Prostate gland (tissue), 2 donors: ENCODE results near the gene SNX6. TPM values are rescaled to one million over a fixed set of nuclear protein-coding genes. Genes with fewer than 3 reads are reported as not detected.
"Not testable (repeated sequence)": the region's sequence is repeated elsewhere in the genome, so short reads cannot be mapped to it uniquely, and the experiment has no call there.

Experiments
- DNase-seq: peaks from one replicate; pipeline ENCODE4 v3.0.0-alpha.2; 2019; ENCODE audit warnings: low spot score
- H3K27ac ChIP-seq, 2 donors: fragments of 200-600 bp; sonication (generic); 2 replicates each; pipeline ENCODE4 v1.5.1; 2017 to 2019
- H3K27me3 ChIP-seq: fragments of 200-600 bp; sonication (generic); replicated peaks from 2 replicates; pipeline ENCODE4 v1.5.1; 2019; ENCODE audit not compliant: insufficient read depth
- H3K36me3 ChIP-seq, 2 donors: fragments of 200-600 bp; sonication (generic); 1 replicate in 1 of 2; 2 replicates in 1 of 2; pipeline versions ENCODE4 v1.5.1 to v1.8.1; 2017 to 2019
- H3K4me1 ChIP-seq: fragments of 200-600 bp; sonication (generic); replicated peaks from 2 replicates; pipeline ENCODE4 v1.5.1; 2019
- H3K4me3 ChIP-seq, 2 donors: fragments of 200-600 bp; sonication (generic); 2 replicates each; pipeline ENCODE4 v1.5.1; 2017 to 2019
- H3K9me3 ChIP-seq: fragments of 200-600 bp; sonication (generic); 2 replicates; pipeline ENCODE4 v1.5.1; 2017
- POLR2A ChIP-seq: fragments of 450-650 bp; IDR thresholded peaks from one replicate; pipeline ENCODE4 v1.6.1; 2016; ENCODE audit warnings: antibody characterized with exemption, mild to moderate bottlenecking
- POLR2AphosphoS5 ChIP-seq: sonication (generic); formaldehyde crosslinking; IDR thresholded peaks from one replicate; pipeline ENCODE4 v1.6.1; 2017; ENCODE audit warnings: antibody characterized with exemption
- WGBS: methylation state at CpG from one replicate; pipeline ENCODE4 v1.1.5; 2018; 5-methylcytosine and 5-hydroxymethylcytosine counted together
- intact Hi-C: fragments of 100-400 bp; cut with DNase I; formaldehyde crosslinking; loops from one replicate; pipeline ENCODE4 v1.14.2; 2022
- total RNA-seq, 2 donors: library from RNA; depleted of rRNA; stranded (reverse); fragments of >200 nt; gene quantifications; one replicate each; pipeline ENCODE4 v1.1.0, GENCODE V29; 2016
- TF ChIP-seq, protein P1 (sequence below), 4 experiments: fragments of 200-600 bp in 2 of 4; fragments of 450-650 bp in 2 of 4; sonication (generic) in 2 of 4; IDR thresholded peaks; 1 replicate in 3 of 4; 2 replicates in 1 of 4; pipeline ENCODE4 v1.5.1; 2016 to 2019; ENCODE audit warnings: antibody characterized with exemption in 4 of 4, mild to moderate bottlenecking in 2 of 4, moderate library complexity in 2 of 4

Gene SNX6
- total RNA-seq, 2 donors from 2014 or later: 116 to 128 TPM

DNA sequence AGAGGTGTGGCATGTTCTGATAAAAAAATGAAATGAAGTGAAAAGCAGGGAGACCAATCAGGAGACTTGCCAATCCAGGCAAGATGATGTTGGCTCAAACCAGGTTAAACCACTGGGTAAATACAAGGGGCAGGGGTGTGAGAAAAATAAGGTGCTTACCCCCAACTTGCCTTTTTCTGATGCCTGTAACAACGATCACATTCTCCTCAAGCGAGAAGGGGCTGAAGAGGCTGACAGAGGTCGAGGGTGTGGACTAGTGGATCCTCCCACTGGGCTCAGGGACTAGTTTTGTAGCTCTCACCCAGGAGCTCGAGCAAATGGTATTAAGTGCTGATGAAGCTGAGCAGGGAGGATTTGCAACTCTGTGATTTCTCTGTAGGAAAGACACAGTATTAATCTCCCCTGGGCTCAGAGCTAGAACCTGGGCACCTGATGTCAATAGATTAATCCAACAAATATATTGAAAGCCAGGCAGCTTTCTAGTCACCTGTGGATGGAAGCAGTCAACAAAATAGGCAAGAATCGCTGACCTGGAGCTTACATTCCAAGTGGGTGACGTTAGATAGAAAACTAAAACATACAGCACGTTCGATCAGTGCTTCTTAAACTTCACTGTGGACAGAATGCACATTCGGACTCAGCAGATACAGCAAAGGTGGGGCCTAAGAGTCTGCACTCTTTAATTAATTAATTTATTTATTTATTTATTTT, 75.3 kb downstream of the SNX6 start:
- H3K4me3 ChIP-seq: no peak overlapping the region
- no peaks in the 10 kb centered on the region for H3K9me3 ChIP-seq
- TF ChIP-seq, protein P1, sequence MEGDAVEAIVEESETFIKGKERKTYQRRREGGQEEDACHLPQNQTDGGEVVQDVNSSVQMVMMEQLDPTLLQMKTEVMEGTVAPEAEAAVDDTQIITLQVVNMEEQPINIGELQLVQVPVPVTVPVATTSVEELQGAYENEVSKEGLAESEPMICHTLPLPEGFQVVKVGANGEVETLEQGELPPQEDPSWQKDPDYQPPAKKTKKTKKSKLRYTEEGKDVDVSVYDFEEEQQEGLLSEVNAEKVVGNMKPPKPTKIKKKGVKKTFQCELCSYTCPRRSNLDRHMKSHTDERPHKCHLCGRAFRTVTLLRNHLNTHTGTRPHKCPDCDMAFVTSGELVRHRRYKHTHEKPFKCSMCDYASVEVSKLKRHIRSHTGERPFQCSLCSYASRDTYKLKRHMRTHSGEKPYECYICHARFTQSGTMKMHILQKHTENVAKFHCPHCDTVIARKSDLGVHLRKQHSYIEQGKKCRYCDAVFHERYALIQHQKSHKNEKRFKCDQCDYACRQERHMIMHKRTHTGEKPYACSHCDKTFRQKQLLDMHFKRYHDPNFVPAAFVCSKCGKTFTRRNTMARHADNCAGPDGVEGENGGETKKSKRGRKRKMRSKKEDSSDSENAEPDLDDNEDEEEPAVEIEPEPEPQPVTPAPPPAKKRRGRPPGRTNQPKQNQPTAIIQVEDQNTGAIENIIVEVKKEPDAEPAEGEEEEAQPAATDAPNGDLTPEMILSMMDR (IDR thresholded peaks at IDR 0.05): no peak
- no peak for TF ChIP-seq POLR2AphosphoS5
- no peak for TF ChIP-seq POLR2A
- WGBS: 70% methylated on average over 9 of the region's 9 CpGs
- peak overlapping the region; percentile 50 to 58 for H3K27ac ChIP-seq
- DNase-seq: no peak
- H3K36me3 ChIP-seq: no peaks in the 10 kb centered on the region
- no peaks in the 10 kb centered on the region for H3K27me3 ChIP-seq
- H3K4me1 ChIP-seq: no peaks in the 10 kb centered on the region
- intact Hi-C loops: no loop called here

DNA sequence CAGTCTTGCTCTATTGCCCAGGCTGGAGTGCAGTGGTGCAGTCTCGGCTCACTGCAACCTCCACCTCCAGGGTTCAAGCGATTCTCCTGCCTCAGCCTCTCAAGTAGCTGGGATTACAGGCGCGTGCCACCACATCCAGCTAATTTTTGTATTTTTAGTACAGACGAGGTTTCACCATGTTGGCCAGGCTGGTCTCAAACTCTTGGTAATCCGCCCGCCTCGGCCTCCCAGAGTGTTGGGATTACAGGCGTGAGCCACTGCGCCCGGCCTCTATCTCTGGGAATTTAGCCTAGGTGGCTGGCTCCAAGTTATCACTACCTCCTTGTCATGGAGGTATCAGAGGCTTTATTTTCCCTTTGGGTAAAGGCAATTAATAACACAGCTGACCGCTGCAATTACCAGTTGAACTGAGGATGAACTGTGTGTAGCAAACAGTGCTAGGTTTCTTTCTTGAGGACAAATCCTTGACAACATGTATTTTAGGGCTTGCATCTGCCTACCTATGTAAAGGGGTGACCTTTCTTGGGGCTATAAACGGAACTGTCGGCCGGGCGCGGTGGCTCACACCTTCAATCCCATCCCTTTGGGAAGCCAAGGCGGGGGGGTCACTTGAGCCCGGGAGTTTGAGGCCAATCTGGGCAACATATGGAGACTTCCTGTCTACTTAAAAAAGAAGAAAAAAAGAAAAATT, 80.5 kb downstream of the SNX6 start:
- DNase-seq, H3K27ac ChIP-seq, H3K4me3 ChIP-seq: not testable (repeated sequence)

DNA sequence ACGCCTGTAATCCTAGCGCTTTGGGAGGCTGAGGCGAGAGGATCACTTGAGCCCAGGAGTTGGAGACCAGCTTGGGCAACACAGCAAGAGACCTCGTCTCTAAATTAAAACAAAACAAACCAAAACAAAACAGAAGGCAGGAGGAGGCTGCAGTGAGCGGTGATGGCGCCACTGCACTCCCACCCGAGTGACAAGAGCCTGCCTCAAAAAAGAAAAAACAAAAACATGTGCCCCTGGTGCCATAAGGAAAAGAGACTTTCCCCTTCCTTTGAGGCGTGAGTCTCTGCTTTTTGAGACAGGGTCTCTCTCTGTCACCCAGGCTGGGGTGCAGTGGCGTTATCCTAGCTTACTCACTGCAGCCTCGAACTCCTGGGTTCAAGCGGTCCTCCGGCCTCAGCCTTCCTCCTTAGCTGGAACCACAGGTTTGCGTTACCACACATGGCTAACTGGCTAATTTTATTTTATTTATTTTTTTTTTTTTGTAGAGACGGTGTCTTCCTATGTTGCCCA, 81.4 kb downstream of the SNX6 start:
- Histone ChIP-seq H3K36me3 (no peaks in the 10 kb centered on the region), H3K4me3 (no peak overlapping the region), H3K27ac (peak overlapping the region in 1 of 2 donors; percentile 56), H3K9me3 (no peaks in the 10 kb centered on the region), H3K27me3 (no peaks in the 10 kb centered on the region), H3K4me1 (no peaks in the 10 kb centered on the region)
- TF ChIP-seq POLR2A: no peak
- no peak for TF ChIP-seq POLR2AphosphoS5
- TF ChIP-seq, protein P1 (IDR thresholded peaks at IDR 0.05): no peak
- DNase-seq: no peak
- 88% methylated on average over 14 of the region's 14 CpGs for WGBS
- intact Hi-C loops: no loop called here

More for the DNA sequence above, 80.5 kb downstream of the SNX6 start:
- H3K9me3 ChIP-seq, intact Hi-C loops, H3K36me3 ChIP-seq, H3K4me1 ChIP-seq, H3K27me3 ChIP-seq: not testable (repeated sequence)
- 90% methylated on average over 19 of the region's 19 CpGs for WGBS

DNA sequence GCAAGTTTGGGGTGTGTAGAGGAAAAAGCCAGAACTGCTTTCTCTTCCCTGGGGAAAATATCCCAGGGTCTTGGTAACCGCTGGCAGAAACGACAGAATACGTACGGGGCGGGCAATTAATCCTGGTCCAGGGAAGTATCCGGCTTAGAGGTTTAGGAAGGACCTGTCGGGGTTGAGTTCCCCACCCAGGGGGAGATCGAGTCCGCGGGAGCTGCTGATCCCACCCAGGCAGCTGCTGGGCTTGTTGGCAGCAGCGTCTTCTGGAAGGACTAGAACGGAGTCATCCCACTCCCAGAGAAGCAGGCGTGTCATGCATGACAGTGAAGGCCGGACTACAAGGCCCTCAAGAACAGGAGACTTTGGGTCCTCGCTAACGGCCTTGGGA, 82.8 kb downstream of the SNX6 start:
- H3K36me3 ChIP-seq, H3K9me3 ChIP-seq, intact Hi-C loops, H3K27me3 ChIP-seq, H3K27ac ChIP-seq, H3K4me3 ChIP-seq, DNase-seq, H3K4me1 ChIP-seq: not testable (repeated sequence)
- WGBS: no CpG with 5 or more reads among the region's 16 CpGs

DNA sequence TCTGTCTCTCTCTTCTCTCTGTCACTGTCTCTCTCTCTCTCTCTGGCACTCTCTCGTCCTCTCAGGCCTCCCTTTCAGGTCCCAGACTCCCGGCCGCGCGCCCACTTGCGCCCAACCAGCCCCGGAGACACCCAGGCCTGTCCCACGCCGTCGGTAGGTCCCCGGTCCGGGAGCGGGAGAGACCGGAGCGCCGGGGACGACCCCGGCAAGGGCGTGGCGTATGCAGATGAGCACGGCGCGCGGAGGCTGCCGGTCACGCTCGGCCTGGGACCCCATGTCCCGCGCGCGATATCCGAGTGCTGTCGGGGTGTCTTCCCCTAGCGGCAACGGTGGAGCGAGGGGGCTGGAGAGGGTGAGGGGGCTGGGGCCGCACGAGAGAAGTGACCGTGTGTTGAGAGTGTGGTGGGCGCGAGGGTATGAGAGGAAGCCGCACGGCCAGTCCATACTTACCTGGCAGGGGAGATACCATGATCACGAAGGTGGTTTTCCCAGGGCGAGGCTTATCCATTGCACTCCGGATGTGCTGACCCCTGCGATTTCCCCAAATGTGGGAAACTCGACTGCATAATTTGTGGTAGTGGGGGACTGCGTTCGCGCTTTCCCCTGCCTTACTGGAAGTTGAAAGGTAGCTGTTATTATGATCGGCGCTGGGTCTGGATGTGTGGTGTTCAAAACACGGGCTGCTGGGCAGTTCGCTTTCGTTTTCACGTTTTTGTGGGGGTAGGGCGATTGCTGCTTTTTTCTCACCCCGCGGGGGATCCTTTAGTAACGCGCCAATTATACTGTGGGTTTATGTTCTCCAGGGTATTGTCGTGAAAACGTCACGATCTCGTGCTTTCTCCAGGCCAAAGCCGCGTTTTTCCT, 83.4 kb downstream of the SNX6 start:
- no CpG with 5 or more reads among the region's 68 CpGs for WGBS
- DNase-seq, intact Hi-C loops, H3K27ac ChIP-seq, H3K4me3 ChIP-seq, H3K4me1 ChIP-seq, H3K9me3 ChIP-seq, H3K36me3 ChIP-seq, H3K27me3 ChIP-seq: not testable (repeated sequence)

DNA sequence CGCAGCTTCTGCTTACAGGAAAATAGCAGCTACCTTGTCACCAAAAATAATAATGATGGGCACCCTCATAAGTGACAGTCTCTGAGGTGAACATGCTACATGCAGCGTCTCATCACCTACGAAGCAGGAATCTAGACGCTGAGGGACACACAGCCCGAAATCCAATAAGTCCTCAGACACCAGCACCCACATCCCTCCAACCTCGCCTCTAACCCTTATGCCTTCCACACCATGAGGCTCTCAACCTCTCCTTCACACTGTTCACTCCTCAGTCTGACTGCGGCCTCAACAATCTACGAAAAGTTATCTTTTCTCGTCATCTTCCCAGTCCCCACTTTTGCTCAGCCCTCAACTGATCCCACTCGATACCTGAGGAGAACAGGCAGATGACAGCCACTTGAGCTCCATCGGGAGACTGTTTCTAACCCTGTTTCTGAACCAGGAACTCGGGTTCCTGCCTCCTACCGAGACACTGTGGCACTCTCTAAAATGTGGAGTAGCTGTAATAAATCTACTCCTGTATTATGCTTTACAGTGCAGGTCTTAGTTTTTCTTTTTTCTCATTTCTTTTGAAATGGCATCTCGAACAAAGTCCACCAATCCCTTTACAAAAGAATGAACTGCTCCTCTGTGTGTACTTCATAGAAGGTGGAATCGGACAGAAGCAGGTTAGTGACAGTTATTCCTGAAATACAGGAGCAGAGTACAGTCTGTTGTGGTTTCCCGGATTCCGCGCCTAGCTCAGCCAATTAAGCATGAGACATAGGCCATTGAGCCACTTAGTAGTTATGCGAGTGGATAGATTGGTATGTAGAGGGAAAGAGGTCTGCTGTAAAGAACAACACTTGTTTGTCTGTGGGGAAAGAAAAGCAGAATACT, 89.5 kb downstream of the SNX6 start:
- H3K36me3 ChIP-seq, H3K9me3 ChIP-seq, DNase-seq, H3K27me3 ChIP-seq, H3K4me1 ChIP-seq, intact Hi-C loops: not testable (repeated sequence)
- H3K27ac ChIP-seq: peak overlapping the region; percentile 96 to 97
- WGBS: 87% methylated on average over 14 of the region's 19 CpGs
- peak overlapping the region; percentile 89 to 97 for H3K4me3 ChIP-seq
